Measurements from ENCODE around the gene RNF224.

The RNF224 gene

DNA sequence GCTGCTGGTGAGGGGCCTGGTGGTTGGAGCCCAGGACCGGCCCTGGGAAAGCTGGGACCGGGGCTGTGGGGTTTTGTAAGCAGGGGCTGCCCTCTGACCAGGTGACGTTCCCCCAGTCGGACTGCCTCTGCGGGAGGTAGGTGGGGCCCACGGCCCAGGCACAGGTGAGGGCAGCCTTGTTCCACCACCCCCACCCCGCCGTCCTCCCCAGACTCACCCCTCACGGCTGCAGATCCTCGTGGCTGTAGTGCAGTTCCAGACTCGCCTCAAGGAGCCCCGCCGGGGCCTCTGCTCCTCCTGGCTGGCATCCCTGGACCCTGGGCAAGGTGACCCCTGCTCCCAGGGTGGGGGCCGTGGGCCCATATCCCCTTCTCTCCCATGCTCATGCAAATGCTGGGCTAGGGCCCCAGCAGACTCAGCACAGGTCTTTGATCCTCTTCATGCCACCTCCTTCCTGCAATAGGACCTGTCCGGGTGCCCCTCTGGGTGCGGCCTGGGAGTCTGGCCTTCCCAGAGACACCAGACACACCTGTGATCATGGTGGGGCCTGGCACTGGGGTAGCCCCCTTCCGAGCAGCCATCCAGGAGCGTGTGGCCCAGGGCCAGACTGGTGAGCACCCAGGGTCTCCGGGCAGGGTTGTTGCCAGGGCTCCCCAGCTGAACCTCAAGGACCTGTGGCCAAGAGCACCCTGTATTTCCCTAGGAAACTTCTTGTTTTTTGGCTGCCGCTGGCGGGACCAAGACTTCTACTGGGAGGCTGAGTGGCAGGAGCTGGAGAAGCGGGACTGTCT is 11.9 kb upstream of the RNF224 start:
- DNase-seq (ENCODE audit: low read depth): no peak

DNA sequence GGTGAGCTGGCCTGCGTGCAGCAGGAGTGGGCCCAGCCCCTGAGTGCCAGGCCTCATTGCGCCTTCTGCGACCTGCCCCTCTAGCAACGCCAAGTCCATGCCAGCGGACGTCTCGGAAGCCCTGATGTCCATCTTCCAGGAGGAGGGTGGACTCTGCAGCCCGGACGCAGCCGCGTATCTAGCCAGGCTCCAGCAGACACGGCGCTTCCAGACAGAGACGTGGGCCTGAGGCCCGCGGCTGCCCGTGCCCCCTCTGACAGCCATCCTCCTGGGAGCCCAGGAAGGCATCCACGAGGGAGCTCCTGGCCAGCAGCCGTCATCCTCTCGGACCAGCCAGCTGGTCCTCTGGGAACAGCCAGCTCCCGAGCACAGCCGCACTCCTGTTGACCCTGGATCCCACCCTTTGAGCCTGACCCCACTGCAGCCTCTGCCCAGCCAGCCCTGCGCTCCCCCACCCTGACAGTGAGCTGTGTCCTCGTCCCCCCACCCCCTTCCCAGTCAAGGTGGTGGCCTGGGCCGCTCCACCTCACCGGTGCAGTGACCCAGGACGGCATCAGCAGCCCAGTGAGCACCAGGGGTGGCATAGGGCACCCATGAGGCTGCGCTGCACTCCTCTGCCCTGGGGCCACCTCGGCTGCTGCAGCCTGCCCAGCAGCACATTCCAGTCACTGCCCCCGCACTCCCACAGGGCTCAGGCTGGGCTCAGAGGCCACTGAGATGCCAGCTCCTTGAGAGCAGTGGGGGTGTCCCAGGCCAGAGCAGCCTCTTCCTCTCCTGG is 10.9 kb upstream of the RNF224 start:
- DNase-seq (ENCODE audit: low read depth): no peak

DNA sequence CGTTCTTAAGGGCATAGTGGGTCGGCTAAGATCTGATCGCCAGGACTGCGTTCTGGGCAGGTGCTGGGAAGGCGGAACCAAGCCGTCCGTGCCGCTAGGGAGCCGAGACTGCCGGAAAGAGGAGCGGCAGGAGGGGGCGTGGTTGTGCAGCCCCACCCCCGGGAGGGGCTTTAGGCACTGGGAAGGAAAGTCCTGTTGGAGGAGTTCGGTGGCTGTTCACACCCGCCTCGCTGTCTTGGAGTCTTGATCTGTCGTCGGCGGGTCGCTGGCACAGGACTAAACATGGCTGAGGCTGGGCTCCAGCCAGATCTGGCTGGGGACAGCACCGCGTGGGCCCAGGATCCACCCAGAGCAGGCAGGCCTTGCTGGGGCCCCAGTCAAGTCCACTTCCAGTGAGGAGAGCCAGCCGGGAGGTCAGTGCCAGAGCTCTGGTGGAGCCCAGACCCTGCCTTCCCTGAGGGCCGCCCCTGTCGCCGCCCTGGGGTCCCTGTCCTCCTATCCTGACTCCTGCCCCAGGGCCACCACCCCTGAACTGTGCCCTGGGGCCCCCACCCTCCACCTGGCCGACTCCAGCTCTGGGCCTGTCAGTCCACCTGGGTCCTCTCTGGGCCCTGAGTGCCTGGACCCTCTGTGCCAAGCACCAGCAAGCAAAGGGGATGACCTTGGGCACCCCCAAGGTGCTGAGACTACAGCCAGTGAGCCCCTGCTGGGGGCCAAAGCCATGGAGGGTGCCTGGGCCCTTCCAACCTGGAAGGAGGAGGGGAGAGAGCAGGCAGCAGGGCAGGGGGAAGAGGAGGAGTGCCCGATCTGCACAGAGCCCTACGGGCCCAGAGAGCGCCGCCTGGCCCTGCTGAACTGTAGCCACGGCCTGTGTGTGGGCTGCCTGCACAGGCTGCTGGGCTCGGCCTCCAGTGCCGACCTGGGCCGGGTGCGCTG is 9.8 kb upstream of the RNF224 start:
- DNase-seq (ENCODE audit: low read depth): no peak

DNA sequence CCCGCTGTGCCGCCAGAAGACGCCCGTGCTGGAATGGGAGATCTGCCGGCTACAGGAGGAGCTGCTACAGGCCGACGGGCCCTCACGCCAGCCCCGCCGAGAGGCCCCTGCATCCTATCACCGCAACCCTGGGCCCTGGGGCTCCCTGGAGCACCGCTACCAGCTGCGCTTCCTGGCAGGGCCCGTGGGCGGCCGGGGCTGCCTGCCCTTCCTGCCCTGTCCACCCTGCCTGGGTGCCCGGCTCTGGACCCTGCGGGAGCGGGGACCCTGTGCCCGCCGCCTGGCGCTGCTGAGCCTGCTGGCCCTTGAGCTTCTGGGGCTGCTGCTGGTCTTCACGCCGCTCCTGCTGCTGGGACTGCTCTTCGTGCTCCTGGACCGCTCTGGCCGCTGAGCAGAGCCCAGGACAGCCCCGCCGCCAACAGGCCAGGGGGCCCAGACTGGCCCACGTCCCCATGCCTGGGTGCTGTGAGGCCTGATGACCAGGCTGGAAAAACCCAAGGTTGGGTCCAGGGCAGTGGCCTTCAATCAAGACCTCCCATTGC is 9.0 kb upstream of the RNF224 start:
- no peak for DNase-seq (ENCODE audit: low read depth)

DNA sequence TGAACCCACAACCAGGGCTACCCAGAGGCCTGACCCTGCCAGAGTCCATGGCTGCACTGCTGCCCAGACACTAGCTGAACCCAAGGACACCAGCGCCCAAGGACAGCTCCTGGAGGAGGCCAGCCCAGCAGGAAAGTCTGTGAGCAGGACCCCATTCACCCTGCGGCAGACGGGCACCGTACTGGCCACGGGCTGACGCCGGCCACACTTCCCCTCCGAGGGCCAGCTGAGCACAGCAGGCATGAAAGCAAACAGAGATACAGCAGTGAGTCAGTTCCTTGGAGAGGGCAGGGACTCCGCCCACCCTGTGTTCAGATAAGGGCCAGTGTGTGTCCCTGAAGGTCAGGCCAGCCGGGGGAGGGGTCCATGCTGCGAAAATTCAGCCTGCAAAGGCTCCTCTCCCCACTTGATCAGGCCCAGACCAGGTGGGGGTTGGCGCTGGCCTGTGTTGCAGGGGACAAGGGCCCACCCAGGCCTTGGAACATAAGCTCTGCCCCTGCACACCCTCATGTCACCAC is 8.5 kb upstream of the RNF224 start:
- no peak for DNase-seq (ENCODE audit: low read depth)

DNA sequence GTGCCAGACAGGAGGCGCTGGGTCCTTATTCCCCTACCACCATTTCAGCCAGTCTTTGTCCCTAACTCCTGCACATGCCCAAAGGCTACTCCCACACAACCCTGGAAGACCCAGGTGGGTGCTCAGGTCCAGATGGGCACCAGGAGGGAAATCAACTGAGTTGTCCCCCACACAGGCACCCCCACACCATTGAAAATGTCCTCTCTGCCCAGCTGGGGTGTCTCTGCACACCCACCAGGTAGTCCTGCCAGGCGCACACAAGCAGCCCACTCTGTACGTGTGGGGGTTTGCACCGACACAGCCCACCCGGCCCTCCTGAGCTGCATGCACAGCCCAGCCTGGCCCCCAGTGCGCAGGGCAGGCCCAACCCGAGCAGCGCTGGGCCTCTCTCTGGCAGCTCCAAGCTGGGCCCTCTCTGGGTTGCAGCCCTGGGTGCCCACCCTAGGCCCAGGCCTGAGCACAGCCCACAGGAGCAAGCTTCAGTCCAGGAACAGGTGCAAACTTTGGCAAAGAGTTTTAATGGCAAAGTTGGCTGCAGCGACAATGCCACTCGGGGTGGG is 7.5 kb upstream of the RNF224 start:
- no peak for DNase-seq (ENCODE audit: low read depth)

DNA sequence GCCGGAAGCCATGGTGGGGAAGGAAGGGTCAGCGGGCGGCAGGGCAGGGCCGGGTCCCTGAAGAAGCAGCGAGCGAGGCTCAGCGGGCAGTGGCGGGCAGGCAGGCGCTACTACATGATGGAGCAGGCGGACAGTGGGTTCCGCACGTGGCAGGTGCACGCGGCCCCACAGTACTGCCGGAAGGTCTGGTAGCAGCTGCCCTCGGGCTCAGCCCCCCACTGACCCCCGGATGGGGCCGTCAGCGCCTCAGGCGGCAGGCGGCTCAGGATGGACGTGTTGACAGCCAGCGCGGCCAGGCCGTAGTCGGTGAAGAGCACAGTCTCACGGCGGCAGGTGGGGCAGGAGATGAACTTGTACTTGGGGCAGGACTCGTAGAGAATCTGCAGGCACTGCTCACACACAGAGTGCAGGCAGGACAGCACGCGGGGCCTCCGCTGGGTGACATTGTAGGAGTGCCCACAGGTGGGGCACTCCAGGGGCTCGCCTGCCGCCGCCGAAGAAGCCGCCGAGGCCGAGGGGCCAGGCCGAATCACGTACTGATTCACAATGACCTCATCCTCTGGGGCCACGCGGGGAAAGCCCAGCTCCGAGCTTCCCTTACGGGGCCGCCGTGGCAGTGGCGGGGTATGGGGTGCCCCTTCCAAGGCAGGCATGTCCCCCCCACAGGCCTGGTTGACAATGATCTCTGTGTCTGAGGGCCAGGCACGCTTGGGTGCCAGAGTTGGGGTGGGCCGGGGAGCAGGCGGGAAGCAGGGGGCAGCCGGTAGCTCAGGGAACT is 6.8 kb upstream of the RNF224 start:
- DNase-seq (ENCODE audit: low read depth): no peak

DNA sequence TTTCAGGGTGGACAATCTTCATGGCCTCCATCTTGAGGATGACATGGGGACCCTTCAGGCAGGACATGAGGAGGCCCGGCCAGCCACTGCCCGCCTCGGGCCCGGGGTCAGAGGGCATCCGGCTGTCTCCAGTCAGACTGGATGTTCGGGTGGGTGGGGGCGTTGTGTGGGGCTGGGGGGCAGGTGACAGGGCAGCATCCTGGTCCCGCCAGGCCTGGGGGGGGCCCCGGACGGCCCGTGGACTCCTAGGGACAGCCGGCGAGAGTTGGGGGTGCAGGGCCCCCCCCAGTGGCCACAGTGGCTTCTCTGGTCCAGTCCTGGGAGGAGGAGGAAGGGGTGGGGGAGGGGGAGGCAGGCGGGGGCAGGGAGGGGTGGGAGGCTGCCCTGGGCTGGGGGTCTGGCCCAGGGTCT is 6.2 kb upstream of the RNF224 start:
- no peak for DNase-seq (ENCODE audit: low read depth)

DNA sequence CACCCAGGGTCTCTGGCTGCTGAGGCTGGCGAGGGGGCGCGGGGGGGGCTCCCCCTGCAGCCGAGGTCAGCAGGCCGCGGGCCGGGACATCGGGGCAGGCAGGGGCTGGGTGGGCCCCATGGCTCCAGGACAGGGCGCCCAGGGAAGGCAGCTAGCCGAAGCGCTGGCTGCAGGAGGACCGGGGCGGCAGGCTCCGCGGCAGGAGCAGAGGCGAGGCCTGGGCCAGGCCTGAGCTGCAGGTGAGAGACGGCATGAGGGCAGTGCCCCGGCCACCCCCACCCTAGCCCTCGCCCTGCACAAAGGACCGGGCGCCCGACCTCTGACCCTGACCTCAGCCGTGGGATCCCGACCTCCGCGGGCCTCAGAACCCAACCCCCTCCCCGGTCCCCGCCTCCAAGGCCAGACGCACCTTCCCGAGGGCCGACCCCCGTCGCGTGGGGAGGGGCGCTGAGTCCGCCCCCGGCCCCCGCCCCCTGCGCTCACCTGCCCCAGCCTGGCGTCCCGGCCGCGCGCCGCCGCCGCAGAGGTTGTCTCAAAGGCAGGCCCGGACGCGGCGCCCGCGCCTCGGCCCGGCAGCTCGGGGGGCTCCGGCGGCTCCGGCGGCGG is 5.7 kb upstream of the RNF224 start:
- DNase-seq (ENCODE audit: low read depth): no peak

DNA sequence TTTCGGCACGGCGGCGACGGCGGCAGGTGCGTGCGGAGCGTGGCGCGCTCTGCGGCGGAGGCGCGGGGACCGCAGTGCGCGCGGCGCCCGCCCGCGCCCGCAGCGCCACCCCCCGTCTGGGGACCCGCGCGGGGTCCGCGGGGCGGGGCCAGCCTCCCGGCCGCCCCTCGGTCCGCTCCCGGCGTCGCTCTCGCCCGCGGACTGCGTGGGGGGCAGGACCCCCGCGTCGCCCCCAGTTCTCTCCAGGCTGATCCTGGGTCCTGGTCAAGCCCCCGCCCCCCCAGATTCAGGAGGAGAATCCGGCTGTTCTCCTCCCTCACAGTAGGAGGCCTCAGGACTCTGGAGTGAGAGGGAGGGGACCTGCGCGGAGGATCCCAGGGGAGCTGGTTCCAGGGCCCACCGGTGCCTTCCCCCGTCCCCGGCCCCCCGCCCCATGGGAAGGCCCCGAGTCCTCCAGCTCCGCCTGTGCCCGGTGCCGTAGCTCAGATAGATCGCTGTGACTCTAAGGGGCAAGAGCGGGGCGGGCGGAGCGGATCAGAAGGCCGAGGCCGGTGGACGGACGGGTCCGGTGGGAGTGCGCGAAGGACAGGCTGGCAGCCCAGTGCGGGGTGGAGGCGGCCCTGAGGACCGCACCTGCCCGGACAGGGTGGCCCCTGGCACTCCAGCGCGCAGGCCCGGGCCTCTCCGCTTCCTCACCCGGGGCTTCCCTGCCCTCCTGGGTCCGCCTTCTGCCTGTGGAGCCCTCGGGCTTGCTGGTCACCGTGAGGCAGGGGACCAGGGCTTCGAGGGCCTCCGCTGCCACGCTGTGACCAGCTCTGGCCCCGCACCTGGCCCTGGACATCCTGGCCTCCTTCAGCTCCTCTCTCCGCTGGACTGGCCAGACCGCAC is 4.9 kb upstream of the RNF224 start, which contains the start of gene RNF208:
RNF208 (minus strand) TSS at position 51 of the 888 bp plus-strand sequence. CDS start 1,028 bp downstream, outside the sequence.
- DNase-seq (ENCODE audit: low read depth): no peak

DNA sequence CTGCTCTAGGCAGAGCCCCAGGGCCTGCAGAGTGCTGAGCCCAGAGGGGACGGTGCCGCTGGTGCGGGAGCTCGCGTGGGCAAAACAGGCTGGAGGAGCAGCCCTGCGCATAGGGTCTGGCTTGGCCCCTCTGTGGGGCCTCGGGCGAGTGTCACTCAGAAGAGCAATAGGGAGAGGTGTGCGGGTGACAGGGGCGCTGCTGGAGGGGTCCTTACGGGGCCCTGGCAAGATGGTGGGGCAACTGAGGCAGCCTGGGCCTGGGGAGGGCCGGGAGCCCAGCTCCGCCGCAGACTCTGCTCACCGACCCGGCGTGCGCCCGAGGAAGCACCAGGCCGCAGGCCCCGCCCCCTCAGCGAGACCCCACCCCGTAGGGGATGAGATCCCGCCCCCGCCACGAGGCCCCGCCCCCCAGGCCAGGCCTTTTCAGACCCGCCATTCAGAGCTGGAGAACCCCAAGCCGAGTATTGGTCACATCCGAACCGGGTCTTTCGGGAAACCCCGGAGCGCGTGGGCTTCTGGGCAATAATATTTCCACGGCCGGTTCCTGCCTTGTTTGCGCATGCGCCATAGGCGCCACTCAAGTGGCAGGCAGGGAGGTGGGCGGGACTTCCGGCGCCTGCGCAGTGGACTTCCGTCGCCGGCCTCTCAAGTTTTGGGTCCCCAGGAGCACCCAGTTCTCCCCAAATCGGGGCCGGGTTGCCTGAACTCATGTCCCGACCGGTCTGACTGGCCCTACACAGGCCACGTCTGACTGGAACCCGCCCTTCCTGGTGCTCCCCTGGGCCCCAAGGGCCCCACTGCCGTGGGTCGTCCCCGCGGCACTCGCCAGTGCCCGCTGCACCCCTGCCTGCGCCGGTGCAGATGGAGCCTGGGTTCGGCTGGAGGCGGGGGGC is 4.0 kb upstream of the RNF224 start:
- peak; percentile 95 for DNase-seq (ENCODE audit: low read depth)

DNA sequence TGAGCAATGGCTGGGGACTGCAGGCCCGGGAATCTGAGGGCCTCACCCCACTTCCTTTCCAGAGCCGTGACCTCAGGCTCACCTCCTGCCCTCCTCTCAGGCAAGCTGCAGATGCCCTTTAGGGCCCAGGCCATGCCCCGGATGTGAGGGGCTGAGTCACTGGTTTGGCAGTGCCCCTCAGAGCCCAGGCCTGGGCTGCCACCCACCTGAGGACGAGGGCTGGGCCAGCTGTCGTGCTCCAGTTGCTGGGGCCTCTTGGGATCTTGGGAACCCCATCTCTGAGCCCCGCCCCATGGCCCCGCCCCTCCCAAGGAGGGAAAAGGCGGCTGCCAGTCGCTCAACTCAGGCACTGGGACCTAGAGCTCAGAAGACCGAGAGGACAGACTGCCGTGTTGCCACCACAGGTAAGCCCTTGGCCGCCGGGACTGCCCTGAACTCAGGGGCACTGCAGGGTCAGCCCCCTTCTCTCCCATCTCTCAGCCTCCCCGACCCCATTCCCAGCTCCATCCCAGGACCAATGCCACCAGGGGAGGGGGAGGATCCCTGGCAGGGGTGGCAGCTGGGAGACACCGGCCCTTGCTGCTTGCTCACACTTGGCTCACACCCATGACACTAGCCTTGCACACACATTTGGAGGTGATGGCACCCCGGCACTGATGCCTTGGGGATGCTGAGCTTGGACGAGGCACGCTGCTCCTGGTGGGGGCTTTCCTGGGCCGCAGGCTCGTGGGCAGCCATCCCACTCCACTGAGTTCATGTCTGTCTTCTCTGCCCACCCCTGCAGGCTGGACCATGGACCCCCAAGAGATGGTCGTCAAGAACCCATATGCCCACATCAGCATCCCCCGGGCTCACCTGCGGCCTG is 2.2 kb upstream of the RNF224 start, which contains the start of gene CYSRT1:
CYSRT1 (plus strand) TSS at position 345 of the 865 bp plus-strand sequence; CDS start at position 793, 448 bp downstream.
- DNase-seq (ENCODE audit: low read depth): no peak

DNA sequence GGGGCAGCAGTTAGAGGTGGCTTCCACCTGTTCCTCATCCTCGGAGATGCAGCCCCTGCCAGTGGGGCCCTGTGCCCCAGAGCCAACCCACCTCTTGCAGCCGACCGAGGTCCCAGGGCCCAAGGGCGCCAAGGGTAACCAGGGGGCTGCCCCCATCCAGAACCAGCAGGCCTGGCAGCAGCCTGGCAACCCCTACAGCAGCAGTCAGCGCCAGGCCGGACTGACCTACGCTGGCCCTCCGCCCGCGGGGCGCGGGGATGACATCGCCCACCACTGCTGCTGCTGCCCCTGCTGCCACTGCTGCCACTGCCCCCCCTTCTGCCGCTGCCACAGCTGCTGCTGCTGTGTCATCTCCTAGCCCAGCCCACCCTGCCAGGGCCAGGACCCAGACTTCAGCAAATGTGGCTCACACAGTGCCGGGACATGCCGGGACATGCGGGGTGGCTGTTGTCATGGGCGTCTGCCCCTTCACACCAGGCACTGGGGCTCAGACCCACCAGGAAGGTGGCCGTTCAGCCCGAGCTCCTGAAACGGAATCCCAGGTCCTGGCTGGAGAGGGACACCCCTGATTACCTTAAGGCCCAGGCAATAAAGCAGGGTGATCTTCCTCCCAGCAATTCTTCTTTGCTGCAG is 1.5 kb upstream of the RNF224 start:
- DNase-seq (ENCODE audit: low read depth): no peak

DNA sequence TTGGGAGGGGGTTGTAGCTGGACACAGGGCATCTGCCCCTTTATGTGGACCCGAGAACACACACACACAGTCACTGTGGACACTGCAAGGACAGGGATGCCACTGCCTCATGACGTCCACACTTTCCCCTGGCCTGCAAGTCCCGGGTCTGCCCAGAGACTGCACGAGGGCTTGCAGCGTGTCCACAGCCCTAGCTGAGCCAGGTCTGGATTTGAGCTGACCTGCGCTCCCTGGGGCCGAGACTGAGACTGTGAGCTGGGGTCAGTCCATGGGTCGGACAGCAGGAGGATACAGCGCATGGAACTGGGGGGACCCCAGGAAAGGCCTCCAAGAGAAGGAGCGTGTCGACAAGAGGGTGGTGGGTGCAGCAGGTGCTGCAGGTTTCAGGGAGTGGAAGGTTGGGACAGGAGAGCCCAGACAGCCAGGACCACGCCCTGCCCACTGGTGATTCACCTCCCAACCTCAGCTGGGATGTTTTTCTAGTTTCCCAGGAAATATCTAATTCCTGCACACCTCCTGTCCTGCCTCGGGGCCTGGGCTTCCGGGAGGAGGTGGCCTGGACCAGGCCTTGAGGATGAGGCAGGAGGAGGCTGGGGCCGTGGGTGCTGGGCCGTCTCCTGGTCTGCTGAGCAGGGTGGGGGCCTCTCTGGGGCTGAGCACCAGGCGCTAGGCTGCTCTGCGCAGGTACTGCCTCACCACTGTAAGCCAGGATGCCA is 806 bp upstream of the RNF224 start:
- no peak for DNase-seq (ENCODE audit: low read depth)

DNA sequence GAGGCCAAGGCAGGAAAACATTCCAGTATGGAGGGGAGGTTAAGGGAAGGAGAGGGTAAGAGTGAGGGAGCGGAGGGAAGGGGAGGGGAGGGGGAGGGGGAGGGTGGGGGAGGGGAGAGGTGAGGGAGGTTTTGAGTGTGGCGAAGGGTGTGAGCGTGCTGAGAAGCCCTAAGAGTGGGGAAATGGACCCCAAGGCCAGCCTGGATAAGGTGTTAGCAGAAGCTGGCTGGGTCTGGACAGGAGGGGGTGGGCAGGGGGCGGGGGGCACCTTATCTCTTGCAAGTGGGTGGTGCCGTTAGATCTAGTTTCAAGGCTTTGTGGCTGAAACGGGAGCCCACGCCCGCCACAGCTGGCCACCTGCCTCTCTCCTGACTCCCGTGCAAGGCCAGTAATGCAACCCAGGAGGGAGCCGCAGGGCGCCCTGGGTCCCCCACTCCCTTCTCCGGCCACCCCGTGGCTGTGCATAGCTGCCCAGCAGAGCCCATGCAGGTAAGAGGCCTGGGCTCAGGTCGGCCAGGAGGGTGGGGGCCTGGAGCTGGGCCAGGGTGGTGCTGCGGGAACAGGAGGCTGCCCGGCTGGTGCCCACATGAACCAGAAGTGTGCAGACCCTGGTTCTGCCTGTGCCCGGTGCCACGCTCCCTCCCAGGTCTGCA is 677 bp downstream of the RNF224 start:
- no peak for DNase-seq (ENCODE audit: low read depth)
